Upper lobe of right lung (tissue), 1 donor: Measurements from ENCODE around the gene USP10. TPM values are rescaled to one million over a fixed set of nuclear protein-coding genes. Genes with fewer than 3 reads are reported as not detected.

ENCODE experiments used
- ATAC-seq: fragments of 200-7000 bp; cut with Tn5 transposase; one replicate; pipeline ENCODE4 v1.9.1; 2020; ENCODE audit warnings: mild to moderate bottlenecking, moderate library complexity
- DNase-seq: peaks from one replicate; pipeline ENCODE4 v3.0.0-alpha.2; 2020
- H3K27ac ChIP-seq: fragments of 200-600 bp; one replicate; pipeline ENCODE4 v1.8.0; 2022
- H3K27me3 ChIP-seq: fragments of 200-600 bp; one replicate; pipeline ENCODE4 v1.8.0; 2022; ENCODE audit warnings: mild to moderate bottlenecking
- H3K36me3 ChIP-seq: fragments of 200-600 bp; one replicate; pipeline ENCODE4 v1.8.0; 2022
- H3K4me1 ChIP-seq: fragments of 200-600 bp; one replicate; pipeline ENCODE4 v1.8.0; 2022
- H3K4me3 ChIP-seq: fragments of 200-600 bp; one replicate; pipeline ENCODE4 v1.8.0; 2022; ENCODE audit warnings: mild to moderate bottlenecking
- H3K9me3 ChIP-seq: fragments of 200-600 bp; one replicate; pipeline ENCODE4 v1.8.0; 2022
- intact Hi-C: fragments of 100-400 bp; cut with DNase I; formaldehyde crosslinking; loops from one replicate; pipeline ENCODE4 v1.11.0; 2022
- total RNA-seq: library from RNA; stranded (reverse); fragmentation: NEBNext Ultra II Directional; extraction: Animal tissue kit (Norgen Biotek cat#: 25700); gene quantifications from one replicate; pipeline ENCODE4 v1.2.1, GENCODE V29; 2021
- TF ChIP-seq, protein P1 (sequence below): fragments of 200-600 bp; IDR thresholded peaks from one replicate; pipeline ENCODE4 v1.8.0; 2022; ENCODE audit warnings: antibody characterized with exemption
- donor health status: DM: no; HTN: yes; CAD: no; lungs with severe emphysema.

Gene USP10
- total RNA-seq, 1 donor from 2014 or later: 59.6 TPM

DNA sequence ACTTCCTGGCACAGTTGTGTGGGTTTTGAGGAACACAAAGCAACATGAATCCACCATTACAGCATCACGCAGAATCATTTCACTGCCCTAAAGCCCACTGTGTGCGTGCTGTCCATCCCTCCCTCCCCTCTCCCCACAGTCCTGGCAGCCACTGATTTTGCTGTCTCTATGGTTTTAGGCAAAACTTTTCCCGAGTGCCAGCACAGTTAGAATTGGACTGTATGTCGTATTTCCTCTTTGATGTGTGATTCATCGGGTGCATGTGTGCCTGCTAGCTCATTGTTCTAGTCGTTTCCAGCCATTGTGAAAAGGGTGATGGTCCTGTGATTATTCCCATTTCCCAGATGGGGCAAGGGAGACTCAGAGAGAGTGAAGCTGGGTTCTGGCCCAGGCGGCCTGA, 38.8 kb upstream of the USP10 start:
- TF ChIP-seq, protein P1, sequence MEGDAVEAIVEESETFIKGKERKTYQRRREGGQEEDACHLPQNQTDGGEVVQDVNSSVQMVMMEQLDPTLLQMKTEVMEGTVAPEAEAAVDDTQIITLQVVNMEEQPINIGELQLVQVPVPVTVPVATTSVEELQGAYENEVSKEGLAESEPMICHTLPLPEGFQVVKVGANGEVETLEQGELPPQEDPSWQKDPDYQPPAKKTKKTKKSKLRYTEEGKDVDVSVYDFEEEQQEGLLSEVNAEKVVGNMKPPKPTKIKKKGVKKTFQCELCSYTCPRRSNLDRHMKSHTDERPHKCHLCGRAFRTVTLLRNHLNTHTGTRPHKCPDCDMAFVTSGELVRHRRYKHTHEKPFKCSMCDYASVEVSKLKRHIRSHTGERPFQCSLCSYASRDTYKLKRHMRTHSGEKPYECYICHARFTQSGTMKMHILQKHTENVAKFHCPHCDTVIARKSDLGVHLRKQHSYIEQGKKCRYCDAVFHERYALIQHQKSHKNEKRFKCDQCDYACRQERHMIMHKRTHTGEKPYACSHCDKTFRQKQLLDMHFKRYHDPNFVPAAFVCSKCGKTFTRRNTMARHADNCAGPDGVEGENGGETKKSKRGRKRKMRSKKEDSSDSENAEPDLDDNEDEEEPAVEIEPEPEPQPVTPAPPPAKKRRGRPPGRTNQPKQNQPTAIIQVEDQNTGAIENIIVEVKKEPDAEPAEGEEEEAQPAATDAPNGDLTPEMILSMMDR: no peak
- no peak for DNase-seq

DNA sequence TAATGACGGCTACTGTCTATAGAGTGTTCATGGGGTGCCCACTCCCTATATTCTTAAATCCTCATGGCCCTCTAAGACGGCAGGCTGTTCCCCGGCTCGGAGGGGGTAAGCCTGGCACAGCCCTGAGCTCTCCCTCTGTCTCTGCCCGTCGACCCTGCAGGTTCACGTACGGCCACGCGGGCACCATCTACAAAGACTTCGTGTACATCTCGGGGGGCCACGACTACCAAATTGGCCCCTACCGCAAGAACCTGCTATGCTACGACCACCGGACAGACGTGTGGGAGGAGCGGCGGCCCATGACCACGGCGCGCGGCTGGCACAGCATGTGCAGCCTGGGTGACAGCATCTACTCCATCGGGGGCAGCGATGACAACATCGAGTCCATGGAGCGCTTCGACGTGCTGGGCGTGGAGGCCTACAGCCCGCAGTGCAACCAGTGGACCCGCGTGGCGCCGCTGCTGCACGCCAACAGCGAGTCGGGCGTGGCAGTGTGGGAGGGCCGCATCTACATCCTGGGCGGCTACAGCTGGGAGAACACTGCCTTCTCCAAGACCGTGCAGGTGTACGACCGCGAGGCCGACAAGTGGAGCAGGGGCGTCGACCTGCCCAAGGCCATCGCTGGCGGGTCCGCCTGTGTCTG, 38.3 kb upstream of the USP10 start:
- TF ChIP-seq, protein P1: no peak
- intact Hi-C loops: no loop called here
- no peak for DNase-seq
- no peaks in the 10 kb centered on the region for H3K4me1 ChIP-seq
- no peak overlapping the region for H3K4me3 ChIP-seq
- no peak overlapping the region for H3K27ac ChIP-seq
- no peaks in the 10 kb centered on the region for H3K9me3 ChIP-seq
- no peak for ATAC-seq
- no peaks in the 10 kb centered on the region for H3K27me3 ChIP-seq
- H3K36me3 ChIP-seq: peaks cover 94% of the 10 kb centered on the region

More for the DNA sequence above, 38.8 kb upstream of the USP10 start:
- intact Hi-C loops: no loop called here
- H3K36me3 ChIP-seq: peaks cover 92% of the 10 kb centered on the region
- H3K4me1 ChIP-seq: no peaks in the 10 kb centered on the region
- H3K27me3 ChIP-seq: no peaks in the 10 kb centered on the region
- no peak overlapping the region for H3K27ac ChIP-seq
- H3K4me3 ChIP-seq: no peak overlapping the region
- no peak for ATAC-seq
- H3K9me3 ChIP-seq: no peaks in the 10 kb centered on the region

DNA sequence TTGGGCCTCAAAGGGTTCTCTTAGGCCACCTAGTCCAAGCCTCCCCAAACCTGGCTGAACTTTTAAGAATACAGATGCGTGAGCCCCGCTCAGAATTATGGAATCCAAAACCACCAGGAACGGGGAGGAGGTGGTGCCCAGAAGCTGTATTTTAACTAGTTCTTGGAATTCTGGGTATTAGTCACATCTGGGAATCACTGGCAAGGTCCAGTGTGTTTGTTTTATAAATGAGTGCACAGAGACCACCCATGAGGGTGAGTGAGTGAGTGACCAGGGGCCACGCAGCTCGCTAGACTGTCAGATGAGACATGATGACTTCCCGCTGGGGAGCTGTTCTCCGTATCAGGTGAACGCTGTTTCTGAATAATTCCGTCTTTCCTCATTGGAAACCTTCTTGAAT, 37.3 kb upstream of the USP10 start:
- H3K4me1 ChIP-seq: no peaks in the 10 kb centered on the region
- peaks cover 85% of the 10 kb centered on the region for H3K36me3 ChIP-seq
- intact Hi-C loops: no loop called here
- no peak overlapping the region for H3K27ac ChIP-seq
- ATAC-seq (no peak), DNase-seq (no peak)
- TF ChIP-seq, protein P1: no peak
- no peaks in the 10 kb centered on the region for H3K9me3 ChIP-seq
- H3K4me3 ChIP-seq: no peak overlapping the region
- H3K27me3 ChIP-seq: no peaks in the 10 kb centered on the region

DNA sequence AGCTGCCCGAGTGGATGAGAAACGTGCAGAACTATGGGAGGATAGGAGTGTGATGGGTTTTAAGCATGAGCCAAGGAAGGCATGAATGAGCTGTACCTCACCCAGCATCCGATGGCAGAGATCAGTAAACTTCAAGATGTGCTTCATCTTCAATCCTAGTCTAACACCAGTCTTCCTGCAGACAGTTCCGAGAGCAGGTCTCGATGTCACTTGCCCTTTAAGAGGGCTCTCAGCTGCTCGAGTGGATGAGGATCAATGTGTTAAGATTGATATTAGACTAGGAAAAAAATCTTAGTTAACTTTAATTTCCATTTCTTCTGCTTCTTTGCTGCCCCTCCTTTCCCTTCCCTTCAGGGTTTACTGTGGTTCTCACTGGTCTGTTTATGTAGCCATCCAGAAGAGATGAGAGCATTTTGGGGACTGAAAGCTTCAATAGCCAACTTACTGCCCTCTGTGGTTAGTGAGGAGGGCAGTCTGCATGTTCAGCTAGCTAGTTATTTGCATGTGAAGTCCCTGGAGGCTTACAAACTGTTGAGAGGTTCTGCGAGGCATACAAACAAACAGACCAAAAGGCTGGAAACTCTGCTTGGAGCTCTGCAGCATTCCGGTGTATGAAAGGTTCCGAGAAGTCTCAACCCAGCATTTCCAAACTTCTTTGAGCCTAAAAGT, 36.2 kb upstream of the USP10 start:
- peaks cover 74% of the 10 kb centered on the region for H3K36me3 ChIP-seq
- DNase-seq: no peak
- TF ChIP-seq, protein P1: no peak
- ATAC-seq: no peak
- H3K27ac ChIP-seq: no peak overlapping the region
- H3K4me3 ChIP-seq: no peak overlapping the region
- H3K27me3 ChIP-seq: no peaks in the 10 kb centered on the region
- no peaks in the 10 kb centered on the region for H3K4me1 ChIP-seq
- H3K9me3 ChIP-seq: no peaks in the 10 kb centered on the region
- intact Hi-C loops: no loop called here

DNA sequence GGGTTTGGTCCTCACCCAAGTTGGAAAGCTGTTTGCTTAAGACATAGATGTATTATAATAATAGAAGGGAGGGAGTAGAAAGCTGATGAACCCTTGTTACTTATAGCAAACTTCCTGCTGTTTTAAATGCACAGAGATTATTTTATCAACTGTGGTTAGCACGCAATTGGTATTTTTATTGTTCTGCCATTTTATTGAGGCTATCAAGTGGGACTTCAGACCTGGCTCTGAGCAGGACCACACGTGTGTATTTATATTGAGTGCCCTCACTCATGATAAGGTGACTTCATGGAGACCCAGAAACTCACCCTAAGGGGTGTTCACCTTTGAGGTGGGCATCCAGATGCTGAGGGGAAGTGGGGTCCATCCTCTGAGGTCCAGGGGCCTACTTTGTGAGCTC, 34.4 kb upstream of the USP10 start:
- Histone ChIP-seq H3K27ac (no peak overlapping the region), H3K36me3 (peaks cover 56% of the 10 kb centered on the region), H3K27me3 (no peaks in the 10 kb centered on the region), H3K9me3 (no peaks in the 10 kb centered on the region), H3K4me3 (no peak overlapping the region), H3K4me1 (no peaks in the 10 kb centered on the region)
- intact Hi-C loops: no loop called here
- ATAC-seq (no peak), DNase-seq (no peak)
- TF ChIP-seq, protein P1: no peak
